ENCODE data around the gene WASF2. TPM values are rescaled to one million over a fixed set of nuclear protein-coding genes. Genes with fewer than 3 reads are reported as not detected.
A peak's percentile ranks its signal among the peaks of the same experiment; 100 is the strongest.

WASF2 gene
- total and polyA plus RNA-seq, 12 donors: 17.4 to 159 (median 60.9) TPM

DNA sequence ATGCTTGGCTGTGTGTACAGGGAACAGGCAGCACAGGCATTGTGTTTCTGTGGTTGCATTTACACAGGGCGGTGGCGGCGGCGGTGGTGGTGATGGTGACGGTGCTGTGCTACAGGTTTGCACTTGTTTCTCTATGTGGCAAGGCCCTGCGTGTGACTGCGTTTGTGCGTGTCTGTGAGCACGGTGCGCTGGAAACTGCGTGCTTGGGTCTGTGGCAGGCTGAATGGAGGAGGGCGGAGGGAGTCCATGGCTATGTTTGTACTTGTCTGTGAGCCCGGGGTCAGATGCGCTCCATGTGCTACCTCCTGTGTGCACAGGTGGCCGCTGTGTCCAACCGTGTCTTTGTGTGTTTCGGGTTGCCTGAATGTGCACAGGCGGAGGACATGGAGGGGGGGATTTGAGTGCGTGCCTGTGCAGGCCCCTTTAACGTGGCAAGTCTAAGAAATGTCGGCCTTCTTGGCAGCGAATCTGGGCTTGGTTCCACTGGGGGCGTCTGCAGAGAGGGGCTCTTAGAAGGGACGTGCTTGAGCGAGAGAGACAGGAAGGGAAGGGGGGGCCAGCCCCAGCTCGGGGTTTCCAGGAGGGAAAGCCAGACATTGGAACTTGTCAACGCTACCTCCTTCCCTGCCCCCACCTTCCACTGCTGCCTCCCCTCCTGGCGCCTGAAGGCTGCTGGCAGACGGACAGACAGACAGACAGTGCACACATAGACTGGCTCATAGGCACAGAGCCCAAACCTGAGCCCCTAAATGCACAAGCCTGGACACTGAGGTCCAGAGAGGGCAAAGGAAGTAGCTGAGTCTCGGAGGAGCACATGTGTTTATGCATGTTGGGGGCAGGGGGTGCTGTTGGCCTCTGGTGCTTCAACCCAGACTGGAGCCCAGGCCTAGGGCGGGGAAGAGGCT is 32.7 kb upstream of the WASF2 start:
- H3K27me3 ChIP-seq: no peaks in the 10 kb centered on the region
- peak in 2 of 7 donors; percentile 22 to 35 for DNase-seq
- H3K27ac ChIP-seq: peak overlapping the region in 3 of 5 donors; percentile 16 to 62 (median 25)
- intact Hi-C loops (cut with DNase I): no loop called here
- peaks cover 55 to 91% of the 10 kb centered on the region in 2 donors for H3K4me1 ChIP-seq (replicated peaks in 1 of 2)
- 62 to 69% (median 65%) methylated on average over 23 to 31 of the region's 31 CpGs for WGBS, 4 donors
- TF ChIP-seq, protein P1, sequence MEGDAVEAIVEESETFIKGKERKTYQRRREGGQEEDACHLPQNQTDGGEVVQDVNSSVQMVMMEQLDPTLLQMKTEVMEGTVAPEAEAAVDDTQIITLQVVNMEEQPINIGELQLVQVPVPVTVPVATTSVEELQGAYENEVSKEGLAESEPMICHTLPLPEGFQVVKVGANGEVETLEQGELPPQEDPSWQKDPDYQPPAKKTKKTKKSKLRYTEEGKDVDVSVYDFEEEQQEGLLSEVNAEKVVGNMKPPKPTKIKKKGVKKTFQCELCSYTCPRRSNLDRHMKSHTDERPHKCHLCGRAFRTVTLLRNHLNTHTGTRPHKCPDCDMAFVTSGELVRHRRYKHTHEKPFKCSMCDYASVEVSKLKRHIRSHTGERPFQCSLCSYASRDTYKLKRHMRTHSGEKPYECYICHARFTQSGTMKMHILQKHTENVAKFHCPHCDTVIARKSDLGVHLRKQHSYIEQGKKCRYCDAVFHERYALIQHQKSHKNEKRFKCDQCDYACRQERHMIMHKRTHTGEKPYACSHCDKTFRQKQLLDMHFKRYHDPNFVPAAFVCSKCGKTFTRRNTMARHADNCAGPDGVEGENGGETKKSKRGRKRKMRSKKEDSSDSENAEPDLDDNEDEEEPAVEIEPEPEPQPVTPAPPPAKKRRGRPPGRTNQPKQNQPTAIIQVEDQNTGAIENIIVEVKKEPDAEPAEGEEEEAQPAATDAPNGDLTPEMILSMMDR (IDR thresholded peaks at IDR 0.05): peak in 1 of 6 experiments; percentile 11
- TF ChIP-seq POLR2A (IDR thresholded peaks at IDR 0.05): no peak
- H3K9me3 ChIP-seq (replicated peaks in 1 of 3): no peaks in the 10 kb centered on the region
- no peak overlapping the region for H3K4me3 ChIP-seq
- no peaks in the 10 kb centered on the region for H3K36me3 ChIP-seq (replicated peaks in 1 of 2)

DNA sequence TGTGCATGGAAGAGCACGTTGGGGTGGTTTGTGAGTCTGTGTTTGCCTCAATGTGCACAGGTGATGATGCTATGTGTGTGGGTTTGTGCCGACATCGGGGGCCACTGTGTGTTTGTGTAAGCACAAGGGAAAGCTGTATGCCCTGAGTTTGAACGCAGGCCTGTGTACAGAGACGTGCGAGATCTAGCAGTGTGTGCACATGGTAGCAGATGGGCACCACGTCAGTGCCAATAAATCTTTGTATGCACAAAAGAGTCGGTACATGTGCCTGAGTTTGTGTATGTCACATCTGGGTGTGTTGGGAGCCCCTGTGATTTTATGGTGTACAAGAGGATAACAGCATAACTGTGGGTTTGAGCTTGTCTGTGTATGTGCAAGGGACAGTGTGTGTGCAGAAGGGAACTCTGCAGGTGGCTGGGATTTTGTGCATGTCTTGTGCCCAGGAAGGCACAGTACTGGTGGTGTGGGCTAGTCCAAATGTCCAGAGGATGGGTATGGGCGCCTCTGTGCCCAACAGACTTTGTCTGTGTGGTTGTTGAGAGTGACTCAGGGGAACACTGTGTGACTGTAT is 32.0 kb upstream of the WASF2 start:
- 55 to 67% (median 59%) methylated on average over 8 to 9 of the region's 9 CpGs for WGBS, 4 donors
- Histone ChIP-seq H3K27ac (peak overlapping the region in 3 of 5 donors; percentile 43 to 90 (median 90)), H3K9me3 (replicated peaks in 1 of 3) (no peaks in the 10 kb centered on the region), H3K4me1 (replicated peaks in 1 of 2) (peaks cover 47 to 85% of the 10 kb centered on the region in 2 donors), H3K4me3 (no peak overlapping the region), H3K27me3 (no peaks in the 10 kb centered on the region), H3K36me3 (replicated peaks in 1 of 2) (no peaks in the 10 kb centered on the region)
- TF ChIP-seq, protein P1 (IDR thresholded peaks at IDR 0.05): no peak
- no peak for TF ChIP-seq POLR2A (IDR thresholded peaks at IDR 0.05)
- peak in 1 of 7 donors; percentile 15 for DNase-seq
- intact Hi-C loops (cut with DNase I): no loop called here

DNA sequence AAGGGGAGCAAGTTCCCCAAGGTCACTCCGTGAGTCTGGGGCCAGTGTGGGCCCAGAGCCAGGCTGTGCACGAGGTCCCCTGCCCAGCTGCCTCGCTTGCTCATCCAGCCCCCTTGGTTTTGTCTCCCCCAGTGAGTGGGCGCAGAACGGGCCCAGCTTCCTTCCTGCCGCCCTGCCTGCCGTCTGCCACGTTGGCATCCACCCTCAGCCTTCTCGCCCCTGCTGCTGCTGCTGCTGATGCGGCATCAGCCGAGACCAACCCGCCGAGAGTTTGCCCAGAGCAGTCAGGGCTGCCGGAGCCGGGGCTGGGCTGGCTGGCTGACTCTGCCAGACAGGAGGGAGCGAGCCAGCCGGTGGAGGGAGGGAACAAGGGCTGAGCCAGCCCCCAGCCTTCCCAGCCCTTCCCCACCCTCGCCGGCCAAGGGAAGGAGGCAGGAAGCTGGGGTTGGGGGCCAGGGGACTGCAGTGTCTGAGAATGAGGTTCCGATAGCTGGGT is 31.4 kb upstream of the WASF2 start:
- peak overlapping the region in 4 of 5 donors; percentile 13 to 90 (median 66) for H3K27ac ChIP-seq
- TF ChIP-seq, protein P1 (IDR thresholded peaks at IDR 0.05): no peak
- no peak for TF ChIP-seq POLR2A (IDR thresholded peaks at IDR 0.05)
- H3K4me1 ChIP-seq (replicated peaks in 1 of 2): peaks cover 42 to 82% of the 10 kb centered on the region in 2 donors
- H3K36me3 ChIP-seq (replicated peaks in 1 of 2): no peaks in the 10 kb centered on the region
- peak in 5 of 7 donors; percentile 45 to 65 (median 60) for DNase-seq
- no peaks in the 10 kb centered on the region for H3K27me3 ChIP-seq
- WGBS, 4 donors: 11 to 27% (median 19%) methylated on average over 13 to 20 of the region's 20 CpGs
- peak overlapping the region in 1 of 4 donors; percentile 19 for H3K4me3 ChIP-seq
- intact Hi-C loops (cut with DNase I): no loop called here
- H3K9me3 ChIP-seq (replicated peaks in 1 of 3): no peaks in the 10 kb centered on the region

DNA sequence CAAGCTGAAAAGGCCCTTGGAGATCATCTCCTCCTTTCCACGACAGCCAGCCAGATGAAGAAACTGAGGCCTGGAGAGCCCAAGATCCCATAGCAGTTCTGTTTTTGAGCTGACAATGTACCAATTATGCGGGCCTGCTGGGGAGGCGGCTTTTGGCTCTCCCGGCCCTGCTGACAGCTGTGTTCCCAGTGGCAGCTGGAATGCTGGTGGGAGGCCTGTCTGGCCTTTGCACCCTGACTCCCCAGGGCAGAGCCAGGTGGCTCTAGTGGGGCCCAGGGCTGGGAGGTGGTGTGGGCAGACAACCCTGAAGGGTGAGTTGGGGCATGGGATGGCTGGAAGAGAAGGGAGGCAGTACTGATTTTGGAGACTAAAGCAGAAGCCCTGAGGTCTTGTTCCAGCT is 30.7 kb upstream of the WASF2 start:
- H3K9me3 ChIP-seq (replicated peaks in 1 of 3): no peaks in the 10 kb centered on the region
- WGBS, 4 donors: 61 to 67% (median 62%) methylated on average over 4 of the region's 4 CpGs; no CpG with 5 or more reads in 1 of the 4 donors
- peaks cover 37 to 74% of the 10 kb centered on the region in 2 donors for H3K4me1 ChIP-seq (replicated peaks in 1 of 2)
- no peaks in the 10 kb centered on the region for H3K36me3 ChIP-seq (replicated peaks in 1 of 2)
- TF ChIP-seq POLR2A (IDR thresholded peaks at IDR 0.05): no peak
- TF ChIP-seq, protein P1 (IDR thresholded peaks at IDR 0.05): no peak
- peak overlapping the region in 3 of 5 donors; percentile 43 to 90 (median 90) for H3K27ac ChIP-seq
- intact Hi-C loops (cut with DNase I): no loop called here
- no peaks in the 10 kb centered on the region for H3K27me3 ChIP-seq
- DNase-seq: peak in 1 of 7 donors; percentile 24
- no peak overlapping the region for H3K4me3 ChIP-seq
